Sigmoid colon (tissue), 7 donors: ENCODE results near the gene SPOCK1. TPM values are rescaled to one million over a fixed set of nuclear protein-coding genes. Genes with fewer than 3 reads are reported as not detected.

Source experiments
- DNase-seq: peaks from one replicate; pipeline ENCODE4 v3.0.0-alpha.2; 2019
- H3K27ac ChIP-seq, 4 donors: fragments of 200-600 bp; sonication (generic); one replicate each; pipeline ENCODE4 v1.5.1; 2016 to 2019; ENCODE audit warnings: mild to moderate bottlenecking in 1 of 4
- H3K27me3 ChIP-seq, 3 donors: fragments of 200-600 bp; sonication (generic); one replicate each; pipeline ENCODE4 v1.5.1; 2019; ENCODE audit warnings: mild to moderate bottlenecking in 1 of 3
- H3K36me3 ChIP-seq, 4 donors: fragments of 200-600 bp; sonication (generic); one replicate each; pipeline ENCODE4 v1.5.1; 2016 to 2019
- H3K4me1 ChIP-seq, 4 donors: fragments of 200-600 bp; sonication (generic); one replicate each; pipeline ENCODE4 v1.5.1; 2017 to 2019
- H3K4me3 ChIP-seq, 4 donors: fragments of 200-600 bp; sonication (generic); one replicate each; pipeline ENCODE4 v1.5.1; 2017 to 2019; ENCODE audit warnings: mild to moderate bottlenecking in 2 of 4, moderate library complexity in 1 of 4
- H3K9me3 ChIP-seq, 4 donors: fragments of 200-600 bp in 3 of 4; sonication (generic) in 3 of 4; one replicate each; pipeline versions ENCODE4 v1.5.1 to v1.6.1; 2013 to 2019
- CTCF ChIP-seq, 4 experiments: fragments of 450-650 bp in 3 of 4; fragments of 200-600 bp in 1 of 4; IDR thresholded peaks; one replicate each; pipeline ENCODE4 v1.5.1; 2016 to 2019; ENCODE audit warnings: antibody characterized with exemption in 4 of 4, mild to moderate bottlenecking in 3 of 4, moderate library complexity in 2 of 4
- EP300 ChIP-seq, 4 donors: sonication (generic); formaldehyde crosslinking; IDR thresholded peaks; one replicate each; pipeline ENCODE4 v1.6.1; 2017; ENCODE audit warnings: antibody characterized with exemption in 4 of 4
- POLR2A ChIP-seq, 2 donors: fragments of 450-650 bp; IDR thresholded peaks; one replicate each; pipeline ENCODE4 v1.6.1; 2016; ENCODE audit warnings: antibody characterized with exemption in 2 of 2, mild to moderate bottlenecking in 2 of 2, moderate library complexity in 2 of 2
- POLR2AphosphoS5 ChIP-seq, 4 donors: sonication (generic); formaldehyde crosslinking; IDR thresholded peaks; one replicate each; pipeline ENCODE4 v1.6.1; 2017; ENCODE audit warnings: antibody characterized with exemption in 4 of 4
- WGBS, 2 donors: extraction: QIAGEN DNeasy Blood & Tissue Kit; methylation state at CpG; one replicate each; pipeline ENCODE4 v1.1.7; 2013; 5-methylcytosine and 5-hydroxymethylcytosine counted together
- intact Hi-C: fragments of 100-400 bp; cut with DNase I; formaldehyde crosslinking; loops from one replicate; pipeline ENCODE4 v1.15.1; 2023
- polyA plus RNA-seq, 3 donors: library from polyadenylated mRNA; stranded (reverse); fragments of 200-250 nt; gene quantifications; one replicate each; pipeline ENCODE4 v1.2.3, GENCODE V29; 2013
- total RNA-seq, 4 donors: library from RNA; depleted of rRNA; stranded (reverse); fragments of >200 nt; gene quantifications; one replicate each; pipeline ENCODE4 v1.1.0, GENCODE V29; 2016
- donor health status: healthy with polysubstance abuse.
- donor health status: Bipolar disorder and iron deficiency.
- donor health status: healthy.

Gene SPOCK1
- total and polyA plus RNA-seq, 7 donors, result 2.4 to 104 (median 33.4) TPM

- DNase-seq, result no peak
- 44 to 65% methylated on average over 2 of the region's 2 CpGs for WGBS, 2 donors
Observed at GRCh38 chr5:137372016-137372772, 126.9 kb downstream of the SPOCK1 start.

GRCh38 chr5:137370096-137371071 lies 128.7 kb downstream of the SPOCK1 start:
- Histone ChIP-seq H3K4me1 (peaks cover 0 to 16% (median 3%) of the 10 kb centered on the region in 4 donors), H3K4me3 (no peak overlapping the region), H3K27ac (no peak overlapping the region), H3K9me3 (no peaks in the 10 kb centered on the region), H3K27me3 (no peaks in the 10 kb centered on the region), H3K36me3 (no peaks in the 10 kb centered on the region)
- intact Hi-C loops, result no loop called here
- 84 to 90% methylated on average over 15 of the region's 15 CpGs for WGBS, 2 donors
- TF ChIP-seq POLR2A (IDR thresholded peaks at IDR 0.05) (no peak), CTCF (IDR thresholded peaks at IDR 0.05) (no peak), POLR2AphosphoS5 (IDR thresholded peaks at IDR 0.05) (no peak), EP300 (IDR thresholded peaks at IDR 0.05) (no peak)
- DNase-seq, result no peak

More at GRCh38 chr5:137372016-137372772, 126.9 kb downstream of the SPOCK1 start:
- Histone ChIP-seq H3K4me3 (no peak overlapping the region), H3K4me1 (peaks cover 0 to 16% (median 0%) of the 10 kb centered on the region in 4 donors), H3K36me3 (no peaks in the 10 kb centered on the region), H3K9me3 (no peaks in the 10 kb centered on the region), H3K27ac (no peak overlapping the region), H3K27me3 (no peaks in the 10 kb centered on the region)
- no peak for TF ChIP-seq POLR2A (IDR thresholded peaks at IDR 0.05)
- TF ChIP-seq CTCF (IDR thresholded peaks at IDR 0.05), result no peak
- TF ChIP-seq POLR2AphosphoS5 (IDR thresholded peaks at IDR 0.05), result no peak
- no peak for TF ChIP-seq EP300 (IDR thresholded peaks at IDR 0.05)
- intact Hi-C loops, result no loop called here

GRCh38 chr5:137368651-137369050 lies 130.5 kb downstream of the SPOCK1 start:
- WGBS, 2 donors, result 86 to 89% methylated on average over 6 of the region's 6 CpGs
- no peaks in the 10 kb centered on the region for H3K27me3 ChIP-seq
- no peak overlapping the region for H3K4me3 ChIP-seq
- no peaks in the 10 kb centered on the region for H3K36me3 ChIP-seq
- DNase-seq, result no peak
- intact Hi-C loops, result no loop called here
- H3K9me3 ChIP-seq, result no peaks in the 10 kb centered on the region
- TF ChIP-seq EP300 (IDR thresholded peaks at IDR 0.05), result no peak
- TF ChIP-seq CTCF (IDR thresholded peaks at IDR 0.05), result no peak
- no peak for TF ChIP-seq POLR2AphosphoS5 (IDR thresholded peaks at IDR 0.05)
- TF ChIP-seq POLR2A (IDR thresholded peaks at IDR 0.05), result no peak
- no peak overlapping the region for H3K27ac ChIP-seq
- H3K4me1 ChIP-seq, result peaks cover 0 to 22% (median 4%) of the 10 kb centered on the region in 4 donors

- H3K4me1 ChIP-seq, result peaks cover 0 to 22% (median 4%) of the 10 kb centered on the region in 4 donors
- DNase-seq, result no peak
- H3K27ac ChIP-seq, result no peak overlapping the region
- no peaks in the 10 kb centered on the region for H3K36me3 ChIP-seq
- intact Hi-C loops, result no loop called here
- H3K27me3 ChIP-seq, result no peaks in the 10 kb centered on the region
- no peak overlapping the region for H3K4me3 ChIP-seq
- 85 to 88% methylated on average over 1 of the region's 1 CpG for WGBS, 2 donors
- H3K9me3 ChIP-seq, result no peaks in the 10 kb centered on the region
- TF ChIP-seq CTCF (IDR thresholded peaks at IDR 0.05), result no peak
- no peak for TF ChIP-seq EP300 (IDR thresholded peaks at IDR 0.05)
- TF ChIP-seq POLR2A (IDR thresholded peaks at IDR 0.05), result no peak
- TF ChIP-seq POLR2AphosphoS5 (IDR thresholded peaks at IDR 0.05), result no peak
Observed at GRCh38 chr5:137367951-137368350, 131.2 kb downstream of the SPOCK1 start.
